IMR-90 (cell line): ENCODE measurements around the gene PRRT2. TPM values are rescaled to one million over a fixed set of nuclear protein-coding genes. Genes with fewer than 3 reads are reported as not detected.

Source experiments
- ATAC-seq: fragments of 200-7000 bp; cut with Tn5 transposase; 2 replicates; pipeline ENCODE4 v1.9.1; 2020; ENCODE audit warnings: low read depth, mild to moderate bottlenecking, moderate library complexity
- BruUV-seq: library from RNA; stranded (reverse); fragments of 400-500 nt; replicated peaks from 2 replicates; lab custom pipeline; 2021; lab: Mats Ljungman, UMichigan
- CTCF ChIA-PET: fragments of 300-600 bp; formaldehyde crosslinking; extraction: SDS; loops from one replicate; lab custom pipeline; 2021; ENCODE audit warnings: antibody characterized with exemption; lab: Yijun Ruan, JAX
- POLR2A ChIA-PET: fragments of 300-600 bp; sonication (Branson Sonifier 250); formaldehyde crosslinking; loops from one replicate; lab custom pipeline; 2022; ENCODE audit warnings: antibody characterized with exemption; ENCODE audit not compliant: unreplicated experiment; lab: Charles Lee
- DNase-seq: peaks from one replicate; pipeline ENCODE4 v3.0.0; 2013
- H2AFZ ChIP-seq: replicated peaks from 2 replicates; pipeline ENCODE3; 2013; ENCODE audit warnings: low read length, mild to moderate bottlenecking; ENCODE audit not compliant: poor library complexity
- H2AK5ac ChIP-seq: 2 replicates; pipeline ENCODE4 v1.6.1; 2013; ENCODE audit warnings: low read depth, low read length, inconsistent platforms
- H2AK9ac ChIP-seq: replicated peaks from 2 replicates; pipeline ENCODE3; 2013; ENCODE audit warnings: mild to moderate bottlenecking, low read depth, low read length, moderate library complexity; ENCODE audit not compliant: poor library complexity
- H2BK120ac ChIP-seq: 2 replicates; pipeline ENCODE4 v1.6.1; 2013; ENCODE audit warnings: low read depth, low read length, inconsistent platforms
- H2BK15ac ChIP-seq: 3 replicates; pipeline ENCODE4 v1.6.1; 2013; ENCODE audit warnings: low read depth, low read length, inconsistent platforms
- H2BK20ac ChIP-seq: 2 replicates; pipeline ENCODE4 v1.6.1; 2013; ENCODE audit warnings: low read depth, mild to moderate bottlenecking, inconsistent platforms, low read length, moderate library complexity
- H2BK5ac ChIP-seq: 2 replicates; pipeline ENCODE4 v1.6.1; 2013; ENCODE audit warnings: mild to moderate bottlenecking, low read depth, low read length, inconsistent platforms; ENCODE audit not compliant: poor library complexity, severe bottlenecking
- H3K14ac ChIP-seq: replicated peaks from 2 replicates; pipeline ENCODE4 v1.6.1; 2013; ENCODE audit warnings: low read depth, low read length, inconsistent platforms
- H3K18ac ChIP-seq: 2 replicates; pipeline ENCODE4 v1.6.1; 2013; ENCODE audit warnings: low read depth, low read length, control low read depth
- H3K23ac ChIP-seq: 2 replicates; pipeline ENCODE4 v1.6.1; 2013; ENCODE audit warnings: low read depth, low read length, inconsistent platforms
- H3K27ac ChIP-seq: 2 replicates; pipeline ENCODE4 v1.5.1; 2013; ENCODE audit warnings: mild to moderate bottlenecking, control low read depth, low read length; ENCODE audit not compliant: insufficient read depth
- H3K27me3 ChIP-seq: 2 replicates; pipeline ENCODE4 v1.6.1; 2013; ENCODE audit warnings: low read length; ENCODE audit not compliant: control insufficient read depth, insufficient read depth
- H3K36me3 ChIP-seq: 2 replicates; pipeline ENCODE4 v1.6.1; 2013; ENCODE audit warnings: low read length, mixed read lengths; ENCODE audit not compliant: control insufficient read depth, insufficient read depth
- H3K4ac ChIP-seq: 2 replicates; pipeline ENCODE4 v1.6.1; 2013; ENCODE audit warnings: low read depth, low read length, inconsistent platforms
- H3K4me1 ChIP-seq: 2 replicates; pipeline ENCODE4 v1.6.1; 2013; ENCODE audit warnings: low read length, mixed read lengths; ENCODE audit not compliant: control insufficient read depth, insufficient read depth
- H3K4me2 ChIP-seq: 2 replicates; pipeline ENCODE4 v1.6.1; 2013; ENCODE audit warnings: low read depth, mild to moderate bottlenecking, control low read depth, low read length, moderate library complexity
- H3K4me3 ChIP-seq: 2 replicates; pipeline ENCODE4 v1.5.1; 2013; ENCODE audit warnings: low read depth, mild to moderate bottlenecking, control low read depth, low read length, moderate library complexity; ENCODE audit not compliant: insufficient read depth
- H3K56ac ChIP-seq: 2 replicates; pipeline ENCODE4 v1.6.1; 2013; ENCODE audit warnings: low read length, inconsistent platforms; ENCODE audit not compliant: insufficient read depth; ENCODE audit errors: extremely low read depth
- H3K79me1 ChIP-seq, 2 experiments: 2 replicates each; pipeline ENCODE4 v1.6.1; 2013; ENCODE audit warnings: low read length in 2 of 2, inconsistent platforms in 1 of 2, low read depth in 1 of 2
- H3K9ac ChIP-seq: 2 replicates; pipeline ENCODE4 v1.6.1; 2013; ENCODE audit warnings: low read depth, low read length, control low read depth
- H3K9me1 ChIP-seq: 2 replicates; pipeline ENCODE4 v1.6.1; 2013; ENCODE audit warnings: low read length, inconsistent platforms; ENCODE audit not compliant: insufficient read depth
- H3K9me3 ChIP-seq: 2 replicates; pipeline ENCODE4 v1.6.1; 2013; ENCODE audit warnings: low read length; ENCODE audit not compliant: control insufficient read depth, insufficient read depth
- H4K20me1 ChIP-seq: 2 replicates; pipeline ENCODE4 v1.6.1; 2013; ENCODE audit warnings: low read length, inconsistent platforms; ENCODE audit not compliant: insufficient read depth
- H4K5ac ChIP-seq: 2 replicates; pipeline ENCODE4 v1.6.1; 2013; ENCODE audit warnings: mild to moderate bottlenecking, low read depth, low read length, control low read depth
- H4K8ac ChIP-seq, 2 experiments: 2 replicates each; pipeline ENCODE4 v1.6.1; 2013; ENCODE audit warnings: low read depth in 2 of 2, low read length in 2 of 2, control low read depth in 1 of 2, inconsistent platforms in 1 of 2
- H4K91ac ChIP-seq: 2 replicates; pipeline ENCODE4 v1.6.1; 2013; ENCODE audit warnings: low read depth, low read length, inconsistent platforms; ENCODE audit not compliant: insufficient read depth
- BHLHE40 ChIP-seq: fragments of 150-350 bp; IDR thresholded peaks from 2 replicates; pipeline ENCODE4 v1.6.1; 2016; ENCODE audit warnings: mild to moderate bottlenecking, low read depth, low read length
- CTCF ChIP-seq: conservative IDR thresholded peaks from 2 replicates; pipeline ENCODE4 v1.5.1; 2012; ENCODE audit warnings: mild to moderate bottlenecking, low read depth, low read length, improper control_type of control experiment
- ELK1 ChIP-seq: fragments of 150-350 bp; IDR thresholded peaks from 2 replicates; pipeline ENCODE4 v1.6.1; 2016; ENCODE audit warnings: low read depth, mild to moderate bottlenecking, low read length, moderate library complexity, borderline replicate concordance
- MXI1 ChIP-seq: IDR thresholded peaks from 2 replicates; pipeline ENCODE4 v1.6.1; 2012; ENCODE audit warnings: low read depth, mild to moderate bottlenecking, low read length, moderate library complexity, borderline replicate concordance
- WGBS, 2 experiments: methylation state at CpG; one replicate each; pipeline versions ENCODE4 v1.1.5 to v1.1.7; 2013; ENCODE audit warnings: missing lambda C conversion rate in 2 of 2; ENCODE audit not compliant: insufficient read length in 1 of 2; ENCODE audit errors: extremely low coverage in 2 of 2; 5-methylcytosine and 5-hydroxymethylcytosine counted together
- dilution Hi-C: fragments of 300-500 bp; cut with HindIII; formaldehyde crosslinking; loops from one replicate; pipeline ENCODE4 v1.14.3; 2018; ENCODE audit warnings: low sequenced_read_pairs; ENCODE audit not compliant: unreplicated experiment
- in situ Hi-C: fragments of 300-500 bp; cut with MboI; formaldehyde crosslinking; loops from 3 replicates; pipeline ENCODE4 v1.14.3; 2019; ENCODE audit warnings: low sequenced_read_pairs, inconsistent platforms, mixed read lengths
- intact Hi-C: fragments of 100-400 bp; cut with micrococcal nuclease; formaldehyde crosslinking; loops from 2 replicates; pipeline ENCODE4 v1.10.0; 2022
- polyA plus RNA-seq, 3 experiments: library from polyadenylated mRNA; depleted of rRNA; stranded (reverse); fragments of >200 nt; gene quantifications; 2 replicates each; pipeline ENCODE4 v1.2.3, GENCODE V29; 2012; ENCODE audit warnings: low replicate concordance in 1 of 3
- total RNA-seq: library from RNA; depleted of rRNA; stranded (reverse); fragments of >200 nt; gene quantifications from 2 replicates; pipeline ENCODE4 v1.2.3, GENCODE V29; 2012

Gene PRRT2
- total and polyA plus RNA-seq, 2 of the 4 experiments (the other 2 are of a cell fraction): 0.90 to 10.5 TPM

- Histone ChIP-seq H2BK5ac (no peak overlapping the region), H4K5ac (no peak overlapping the region), H2BK15ac (no peak overlapping the region), H3K4me2 (no peak overlapping the region), H3K27ac (no peak overlapping the region), H3K27me3 (no peaks in the 10 kb centered on the region), H4K8ac (no peak overlapping the region; a peak in 2 of 4 replicates), H3K14ac (no peak overlapping the region), H2AK9ac (peak overlapping the region; percentile 96), H3K79me1 (peaks cover 13 to 57% of the 10 kb centered on the region in 2 experiments), H3K4me3 (no peak overlapping the region), H4K91ac (peak overlapping the region; percentile 15; the same call in 1 of the 2 replicates), H3K36me3 (peaks cover 7% of the 10 kb centered on the region), H2AK5ac (peak overlapping the region; percentile 84), H4K20me1 (peaks cover 18% of the 10 kb centered on the region), H3K4me1 (peaks cover 23% of the 10 kb centered on the region), H3K9me3 (no peaks in the 10 kb centered on the region), H3K23ac (no peak overlapping the region), H3K56ac (no peak overlapping the region), H3K9me1 (peaks cover 11% of the 10 kb centered on the region), H2BK120ac (no peak overlapping the region), H2AFZ (peak overlapping the region; percentile 12), H3K18ac (no peak overlapping the region), H3K4ac (0 out of 2 replicates have a peak overlapping the region, but pooled peaks have one; percentile 21), H3K9ac (no peak overlapping the region), H2BK20ac (no peak overlapping the region)
- TF ChIP-seq CTCF: no peak
- no peak for TF ChIP-seq MXI1
- TF ChIP-seq ELK1: no peak
- no peak for TF ChIP-seq BHLHE40
- DNase-seq (no peak), ATAC-seq (no peak)
- WGBS, 2 experiments: 66% methylated on average over 6 of the region's 24 CpGs; no CpG with 5 or more reads in 1 of the 2 experiments
- in situ Hi-C loops (no loop called here), dilution Hi-C loops (no loop called here), intact Hi-C loops (loop anchor here (2.0 kb wide), 1 partner anchor 185 kb away; no protein-coding TSS in a partner anchor)
- BruUV-seq: no TSS peak
- ChIA-PET POLR2A (interaction anchor here (0.5 kb wide), 1 partner anchor 8 kb away, joined by 4 read pairs; no protein-coding TSS in a partner anchor), CTCF (interaction anchor here (0.6 kb wide), 1 partner anchor 89 kb away, joined by 3 read pairs; no protein-coding TSS in a partner anchor)
Measured at GRCh38 chr16:29813644-29814562, 1.9 kb downstream of the PRRT2 start.
